ENCODE data around the gene AUH. TPM values are rescaled to one million over a fixed set of nuclear protein-coding genes. Genes with fewer than 3 reads are reported as not detected.
A peak's percentile ranks its signal among the peaks of the same experiment; 100 is the strongest.

The AUH gene
- polyA plus RNA-seq, 3 donors, result 4.0 to 9.9 (median 8.4) TPM

DNA sequence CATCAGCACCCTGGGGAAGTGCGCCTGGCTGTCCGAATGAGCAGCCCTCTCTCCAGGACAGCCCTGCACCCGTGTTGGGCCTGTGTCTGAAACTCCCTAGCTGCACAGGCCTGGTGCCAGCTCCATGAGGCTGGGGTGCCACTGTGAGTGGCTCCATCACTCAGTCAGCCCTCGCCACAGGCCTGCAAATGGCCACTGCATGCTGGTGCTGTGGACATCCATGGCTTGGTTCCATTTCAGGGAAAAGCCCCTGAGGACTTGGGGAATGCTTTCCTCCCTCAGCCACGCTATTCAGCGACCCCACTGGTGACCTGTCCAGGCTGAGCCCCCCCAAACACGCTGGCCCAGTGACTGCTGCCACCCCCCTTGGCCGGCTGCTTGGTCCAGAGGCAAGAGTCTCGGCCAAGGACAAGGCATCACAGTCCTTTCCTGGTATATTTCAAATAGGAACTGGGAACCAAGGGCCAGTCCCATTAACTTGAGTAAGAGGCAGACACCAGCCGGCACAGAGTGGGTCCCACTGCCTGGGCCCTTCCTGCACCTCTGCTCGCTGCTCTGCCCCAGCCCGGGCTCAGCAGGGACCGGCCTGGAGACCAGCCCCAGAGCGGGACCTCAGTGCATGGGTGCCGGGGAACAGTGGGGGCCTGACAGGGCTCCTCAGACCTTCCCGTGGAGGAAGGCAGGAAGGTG is 181.3 kb downstream of the AUH start:
- WGBS (ENCODE audit: insufficient coverage), result 97% methylated on average over 16 of the region's 16 CpGs
- no peak overlapping the region for H2AFZ ChIP-seq (ENCODE audit: insufficient read depth, low read depth, low read length, poor library complexity, severe bottlenecking)
- H3K79me2 ChIP-seq (ENCODE audit: insufficient read depth, low read length), result no peaks in the 10 kb centered on the region
- no peaks in the 10 kb centered on the region for H3K36me3 ChIP-seq (replicated peaks in 1 of 2; ENCODE audit: control insufficient read depth in 1 of 2, insufficient read depth in 2 of 2, low read length in 2 of 2)
- H3K9me3 Mint-ChIP-seq, result peaks cover 0 to 2% (median 0%) of the 10 kb centered on the region in 7 donors
- H3K9ac ChIP-seq (ENCODE audit: insufficient read depth, low read length, poor library complexity, severe bottlenecking), result no peak overlapping the region
- peaks cover 0 to 3% of the 10 kb centered on the region in 2 donors for H3K36me3 Mint-ChIP-seq
- DNase-seq, result no peak
- no peak overlapping the region for H3K27ac ChIP-seq (ENCODE audit: low read depth in 1 of 2, low read length in 2 of 2)
- H3K4me2 ChIP-seq (replicated peaks; ENCODE audit: extremely low read depth, low read length, poor library complexity, severe bottlenecking), result no peak overlapping the region
- no peak overlapping the region for H3K4me3 Mint-ChIP-seq
- no peaks in the 10 kb centered on the region for H4K20me1 ChIP-seq (ENCODE audit: insufficient read depth, low read length)
- H3K4me1 Mint-ChIP-seq, result peaks cover 15% of the 10 kb centered on the region
- H3K27me3 ChIP-seq (ENCODE audit: control insufficient read depth in 2 of 2, insufficient read depth in 2 of 2, low read length in 2 of 2), result no peaks in the 10 kb centered on the region
- no peaks in the 10 kb centered on the region for H3K9me3 ChIP-seq (replicated peaks in 1 of 2; ENCODE audit: control insufficient read depth in 1 of 2, insufficient read depth in 1 of 2, low read length in 2 of 2)
- intact Hi-C loops (cut with micrococcal nuclease), result no loop called here
- TF ChIP-seq, protein P1, sequence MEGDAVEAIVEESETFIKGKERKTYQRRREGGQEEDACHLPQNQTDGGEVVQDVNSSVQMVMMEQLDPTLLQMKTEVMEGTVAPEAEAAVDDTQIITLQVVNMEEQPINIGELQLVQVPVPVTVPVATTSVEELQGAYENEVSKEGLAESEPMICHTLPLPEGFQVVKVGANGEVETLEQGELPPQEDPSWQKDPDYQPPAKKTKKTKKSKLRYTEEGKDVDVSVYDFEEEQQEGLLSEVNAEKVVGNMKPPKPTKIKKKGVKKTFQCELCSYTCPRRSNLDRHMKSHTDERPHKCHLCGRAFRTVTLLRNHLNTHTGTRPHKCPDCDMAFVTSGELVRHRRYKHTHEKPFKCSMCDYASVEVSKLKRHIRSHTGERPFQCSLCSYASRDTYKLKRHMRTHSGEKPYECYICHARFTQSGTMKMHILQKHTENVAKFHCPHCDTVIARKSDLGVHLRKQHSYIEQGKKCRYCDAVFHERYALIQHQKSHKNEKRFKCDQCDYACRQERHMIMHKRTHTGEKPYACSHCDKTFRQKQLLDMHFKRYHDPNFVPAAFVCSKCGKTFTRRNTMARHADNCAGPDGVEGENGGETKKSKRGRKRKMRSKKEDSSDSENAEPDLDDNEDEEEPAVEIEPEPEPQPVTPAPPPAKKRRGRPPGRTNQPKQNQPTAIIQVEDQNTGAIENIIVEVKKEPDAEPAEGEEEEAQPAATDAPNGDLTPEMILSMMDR (IDR thresholded peaks at IDR 0.05), result no peak
- peaks cover 8 to 12% of the 10 kb centered on the region in 2 donors for H3K4me1 ChIP-seq (ENCODE audit: control insufficient read depth in 1 of 2, insufficient read depth in 2 of 2, low read length in 2 of 2)
- H3K27ac Mint-ChIP-seq, result no peak overlapping the region
- no peak overlapping the region for H3K4me3 ChIP-seq (replicated peaks in 1 of 3; ENCODE audit: low read depth in 2 of 3, low read length in 3 of 3)
- peaks cover 0 to 5% (median 2%) of the 10 kb centered on the region in 3 donors for H3K27me3 Mint-ChIP-seq (ENCODE audit: low read depth in 3 of 3)

DNA sequence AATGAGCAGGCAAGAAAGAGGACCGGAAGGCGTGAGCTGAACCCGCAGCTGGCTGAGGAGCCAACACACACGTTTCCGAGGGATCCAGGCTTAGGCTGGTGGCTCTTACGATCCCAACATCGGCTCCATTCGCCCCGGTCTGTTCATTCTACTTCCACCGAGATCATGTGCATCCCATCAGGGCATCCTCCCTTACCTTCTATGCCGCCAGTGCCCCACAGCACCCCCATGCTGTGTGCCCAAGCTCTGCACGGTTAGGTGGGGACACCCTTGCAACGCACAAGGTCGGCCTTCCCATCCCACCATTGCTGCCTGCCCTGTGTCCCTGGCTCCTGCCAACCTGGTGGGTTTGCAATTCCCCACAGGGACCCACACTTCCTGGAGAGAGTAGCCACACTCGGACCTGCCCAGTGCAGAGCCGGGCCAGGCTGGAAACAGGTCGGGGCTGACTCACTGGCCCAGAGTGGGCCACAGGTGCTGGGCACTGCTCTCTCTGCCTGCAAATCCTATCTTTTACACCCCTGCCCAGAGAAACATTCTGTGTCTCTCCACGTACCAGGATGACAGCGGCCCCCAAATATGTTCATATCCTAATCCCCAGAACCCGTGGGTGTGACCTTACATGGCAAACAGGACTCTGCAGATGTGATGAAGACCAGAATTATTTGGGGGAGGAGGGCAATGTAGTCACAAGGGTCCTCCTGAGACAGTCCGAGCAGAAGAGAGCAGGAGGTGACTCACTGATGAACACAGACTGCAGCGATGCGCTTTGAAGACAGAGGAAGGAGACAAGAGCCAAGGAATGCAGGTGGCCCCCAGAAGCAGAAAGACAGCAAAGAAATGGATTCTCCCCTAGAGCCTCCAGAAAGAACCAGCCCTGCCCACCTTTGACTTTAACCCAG is 182.2 kb downstream of the AUH start:
- Histone ChIP-seq H3K9me3 (replicated peaks in 1 of 2; ENCODE audit: control insufficient read depth in 1 of 2, insufficient read depth in 1 of 2, low read length in 2 of 2) (no peaks in the 10 kb centered on the region), H3K27ac (ENCODE audit: low read depth in 1 of 2, low read length in 2 of 2) (no peak overlapping the region), H3K79me2 (ENCODE audit: insufficient read depth, low read length) (no peaks in the 10 kb centered on the region), H3K27me3 (ENCODE audit: control insufficient read depth in 2 of 2, insufficient read depth in 2 of 2, low read length in 2 of 2) (no peaks in the 10 kb centered on the region), H3K4me3 (replicated peaks in 1 of 3; ENCODE audit: low read depth in 2 of 3, low read length in 3 of 3) (no peak overlapping the region), H2AFZ (ENCODE audit: insufficient read depth, low read depth, low read length, poor library complexity, severe bottlenecking) (no peak overlapping the region), H3K9ac (ENCODE audit: insufficient read depth, low read length, poor library complexity, severe bottlenecking) (no peak overlapping the region), H3K4me1 (ENCODE audit: control insufficient read depth in 1 of 2, insufficient read depth in 2 of 2, low read length in 2 of 2) (peaks cover 14 to 21% of the 10 kb centered on the region in 2 donors), H4K20me1 (ENCODE audit: insufficient read depth, low read length) (no peaks in the 10 kb centered on the region), H3K36me3 (replicated peaks in 1 of 2; ENCODE audit: control insufficient read depth in 1 of 2, insufficient read depth in 2 of 2, low read length in 2 of 2) (no peaks in the 10 kb centered on the region), H3K4me2 (replicated peaks; ENCODE audit: extremely low read depth, low read length, poor library complexity, severe bottlenecking) (no peak overlapping the region)
- no peak for DNase-seq
- Mint-ChIP-seq H3K4me1 (peaks cover 22% of the 10 kb centered on the region), H3K9me3 (peaks cover 0 to 2% (median 0%) of the 10 kb centered on the region in 7 donors), H3K4me3 (no peak overlapping the region), H3K27ac (peak overlapping the region in 2 of 7 donors; percentile 2 to 21), H3K36me3 (peaks cover 0 to 3% of the 10 kb centered on the region in 2 donors), H3K27me3 (ENCODE audit: low read depth in 3 of 3) (peaks cover 0 to 5% (median 2%) of the 10 kb centered on the region in 3 donors)
- 92% methylated on average over 20 of the region's 23 CpGs for WGBS (ENCODE audit: insufficient coverage)
- intact Hi-C loops (cut with micrococcal nuclease), result no loop called here
- TF ChIP-seq, protein P1 (IDR thresholded peaks at IDR 0.05), result no peak
